ENCODE measurements around the gene OXNAD1.
A peak's percentile ranks its signal among the peaks of the same experiment; 100 is the strongest.

OXNAD1 gene

DNA sequence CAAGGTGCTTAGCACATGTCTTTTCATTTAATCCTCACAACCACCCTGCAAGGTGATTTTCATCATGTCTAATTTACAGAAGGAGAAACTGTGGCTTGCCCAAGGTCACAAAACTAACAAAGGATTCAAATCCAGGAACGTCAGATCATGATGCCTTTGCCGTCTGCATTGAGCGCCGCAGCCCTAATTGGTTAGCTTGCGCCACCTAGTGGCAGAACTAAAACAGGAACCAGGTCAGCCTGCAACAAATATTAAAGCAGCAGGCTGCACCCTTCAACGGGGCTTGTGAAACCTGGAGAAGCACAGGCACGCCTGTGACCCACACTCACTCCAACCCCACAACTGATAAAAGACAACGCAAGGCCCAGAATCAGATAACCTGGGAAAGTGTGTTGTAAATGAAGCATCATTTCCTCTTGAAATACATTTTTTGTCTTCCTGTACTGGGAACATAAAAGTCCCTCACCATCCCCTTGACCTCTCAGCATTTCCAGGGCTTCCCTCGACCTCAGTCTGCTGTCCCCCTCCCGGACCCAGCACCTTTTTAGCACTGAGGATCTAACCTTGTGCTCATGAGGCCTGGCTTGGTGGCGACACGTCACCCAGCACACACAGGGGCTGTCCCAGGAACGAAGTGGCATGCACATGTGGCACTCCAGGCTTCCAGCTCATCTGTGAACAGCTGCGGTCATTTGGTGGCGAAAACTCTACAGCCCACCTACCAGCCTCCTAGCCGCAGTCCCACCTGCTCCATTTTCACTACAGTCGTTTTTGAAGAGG lies 17.5 kb upstream of the OXNAD1 start:
- DNase-seq, result peak; percentile 91 to 95 (median 92)

DNA sequence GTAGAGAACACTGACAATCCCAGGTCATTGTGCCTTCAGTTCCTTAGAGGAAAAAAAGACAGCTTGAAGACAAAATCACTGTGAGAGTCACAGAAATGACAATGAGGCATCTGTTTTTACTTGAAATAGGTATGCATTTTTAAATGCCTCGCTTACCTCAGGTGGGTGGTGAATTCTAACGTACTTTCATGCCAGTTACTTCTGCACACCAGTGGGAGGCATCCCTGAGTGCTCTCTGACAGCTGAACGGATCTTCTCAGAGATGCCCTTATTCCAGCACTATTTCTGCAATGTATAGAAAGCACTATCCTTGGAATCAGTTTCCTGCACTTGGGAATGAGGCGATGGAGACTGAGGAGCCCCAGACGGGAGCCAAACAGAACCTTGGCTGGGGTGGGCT lies 16.5 kb upstream of the OXNAD1 start:
- no peak for DNase-seq

GRCh38 chr3:16249336-16249735 lies 15.7 kb upstream of the OXNAD1 start:
- peak; percentile 26 to 58 (median 38) for DNase-seq

DNA sequence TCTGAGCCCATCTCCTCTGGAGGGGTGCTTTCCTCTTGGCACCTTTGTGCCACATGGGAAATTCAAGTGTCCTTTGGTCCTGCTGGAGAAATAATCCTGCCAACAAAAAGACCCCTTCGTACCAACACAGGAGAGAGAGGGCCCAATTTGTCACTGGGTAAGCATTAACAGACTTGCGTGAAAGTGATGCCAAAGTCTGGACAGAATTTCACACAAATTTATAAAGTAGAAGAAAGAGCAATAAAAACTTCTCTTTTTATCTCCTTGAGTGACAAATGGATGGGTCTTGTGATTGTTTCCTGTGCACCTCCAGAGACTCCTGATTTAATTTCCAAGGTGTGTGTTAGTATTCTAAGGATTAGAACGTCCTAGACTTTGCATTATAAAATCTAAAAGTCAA lies 15.1 kb upstream of the OXNAD1 start:
- no peak for DNase-seq

- DNase-seq, result peak in 2 of 4 experiments; percentile 11 to 44
Measured at GRCh38 chr3:16251316-16252085, 13.5 kb upstream of the OXNAD1 start.

GRCh38 chr3:16252243-16252978 lies 12.6 kb upstream of the OXNAD1 start:
- DNase-seq, result no peak

DNA sequence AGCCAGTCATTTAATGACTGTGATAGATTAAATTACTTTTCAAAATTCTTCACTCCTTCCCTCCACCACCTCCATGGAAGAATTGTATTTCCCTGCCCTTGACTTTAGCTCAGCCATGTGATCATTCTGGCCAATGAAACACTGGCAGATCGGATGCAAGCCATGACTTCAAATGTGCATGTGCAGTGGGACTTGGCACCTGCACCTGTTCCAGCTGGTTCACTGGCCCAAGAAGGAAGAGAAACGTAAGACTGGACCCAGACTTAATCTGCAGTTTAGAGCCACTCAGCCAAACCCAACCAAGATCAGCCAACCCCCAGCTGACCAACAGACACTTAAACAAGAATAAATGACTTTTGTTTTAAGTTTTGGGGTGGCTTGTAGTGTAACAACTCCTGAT lies 12.0 kb upstream of the OXNAD1 start:
- DNase-seq, result no peak

- DNase-seq, result peak; percentile 84 to 95 (median 92)
Measured at GRCh38 chr3:16253601-16254000, 11.4 kb upstream of the OXNAD1 start.

DNA sequence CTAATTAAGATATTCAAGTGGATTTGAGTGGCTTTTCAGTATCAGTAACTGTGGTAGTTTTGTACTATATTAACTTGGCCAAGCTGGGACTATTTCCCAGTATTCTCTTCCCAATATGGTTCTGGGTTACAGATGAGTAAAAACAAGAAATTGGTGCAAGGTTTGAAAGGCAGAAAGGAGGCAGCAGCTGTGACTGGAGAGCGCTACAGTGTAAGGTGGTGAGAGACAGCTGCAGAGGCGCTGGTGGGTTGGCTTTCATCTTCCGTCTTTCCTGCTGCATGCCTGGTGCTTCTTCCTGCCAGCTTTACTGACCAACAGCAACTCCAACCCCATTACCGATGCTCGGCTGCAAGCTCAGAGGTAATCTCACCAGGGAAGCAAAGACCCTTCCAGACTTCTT lies 10.1 kb upstream of the OXNAD1 start:
- DNase-seq, result no peak

- DNase-seq, result no peak
Measured at GRCh38 chr3:16255326-16255725, 9.7 kb upstream of the OXNAD1 start.

- DNase-seq, result no peak
Measured at GRCh38 chr3:16255726-16256125, 9.3 kb upstream of the OXNAD1 start.

- DNase-seq, result peak; percentile 12 to 73 (median 52)
Measured at GRCh38 chr3:16257309-16257708, 7.7 kb upstream of the OXNAD1 start.

DNA sequence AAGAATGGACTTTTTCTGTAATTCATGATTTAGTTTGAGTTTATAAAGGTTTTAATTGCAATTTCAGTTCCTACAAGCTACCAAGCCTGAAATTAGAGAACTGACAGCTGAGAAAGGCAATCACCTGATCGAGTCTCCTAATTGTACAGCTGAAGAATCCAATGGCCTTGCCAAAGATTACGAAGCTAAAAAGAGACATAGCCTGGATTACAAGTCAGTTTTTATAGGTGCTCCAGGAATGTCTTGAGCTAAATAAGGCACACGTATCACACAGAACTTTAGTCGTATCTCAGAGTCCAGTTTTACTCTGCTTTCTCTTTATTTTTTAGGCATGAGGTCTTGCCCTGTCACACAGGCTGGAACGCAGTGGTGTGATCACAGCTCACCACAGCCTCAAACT lies 6.8 kb upstream of the OXNAD1 start:
- no peak for DNase-seq

DNA sequence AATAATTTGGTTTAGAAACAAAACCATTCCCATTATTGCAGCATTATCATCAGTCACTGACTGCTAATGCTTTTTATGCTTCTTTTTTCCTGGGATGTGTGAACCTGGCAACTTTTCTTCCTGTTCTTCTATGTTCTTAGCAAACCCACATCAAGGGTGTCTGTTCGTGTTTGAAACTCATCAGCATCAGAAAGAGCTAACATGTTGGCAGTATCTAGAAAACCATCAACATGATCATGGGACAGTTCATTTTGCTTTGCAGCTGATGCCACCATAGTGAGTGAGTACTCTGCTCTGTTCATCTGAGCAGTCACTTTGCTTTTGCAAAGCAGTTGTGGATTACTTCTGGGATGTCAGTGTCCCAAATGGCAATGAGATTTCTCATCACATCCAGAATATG lies 6.1 kb upstream of the OXNAD1 start:
- DNase-seq, result no peak

GRCh38 chr3:16260046-16260445 lies 5.0 kb upstream of the OXNAD1 start:
- DNase-seq, result peak in 2 of 4 experiments; percentile 31 to 41

- peak; percentile 14 to 49 (median 36) for DNase-seq
Measured at GRCh38 chr3:16262174-16262573, 2.8 kb upstream of the OXNAD1 start.

DNA sequence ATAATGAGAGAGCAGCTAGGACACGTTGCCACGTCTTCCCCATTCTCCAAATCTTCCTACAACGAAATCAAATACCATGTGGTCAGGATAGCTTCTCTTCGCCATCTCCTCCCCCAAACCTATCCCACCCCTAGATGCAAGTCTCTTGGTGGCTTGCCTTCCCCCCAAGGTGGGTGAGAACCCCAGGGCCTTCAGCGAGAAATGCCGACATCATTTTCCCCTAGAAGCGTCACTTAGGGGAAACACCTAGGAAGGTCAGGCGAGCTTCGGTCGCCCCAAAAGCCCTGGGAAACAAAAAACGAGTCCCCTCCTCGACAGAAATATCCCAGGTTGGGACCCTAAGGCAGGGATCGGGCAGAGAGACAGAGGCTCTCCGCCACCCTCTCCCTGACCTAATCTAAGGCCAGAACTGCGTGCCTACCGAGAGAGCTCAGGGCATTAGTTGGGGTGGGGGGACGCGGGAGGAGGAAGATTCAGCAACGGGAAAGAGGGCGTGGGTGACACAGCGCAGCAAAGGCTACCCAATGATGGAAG lies 771 bp upstream of the OXNAD1 start:
- peak in 1 of 4 experiments; percentile 31 for DNase-seq

DNA sequence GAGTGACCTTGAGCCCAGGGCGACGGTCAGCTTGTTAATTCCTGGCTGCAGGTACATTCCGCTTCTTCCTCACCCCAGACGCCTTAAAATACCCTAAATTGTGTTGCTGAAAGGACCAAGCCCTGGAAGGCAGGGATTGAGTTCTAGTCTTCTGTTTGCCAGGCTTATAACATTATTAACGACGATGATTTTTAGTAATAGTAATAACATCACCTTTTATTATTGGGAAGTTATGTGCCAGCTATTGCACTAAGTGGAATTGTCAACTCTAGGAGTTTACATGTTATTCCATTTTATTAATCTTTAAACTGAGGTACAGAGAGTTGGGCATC lies 409 bp downstream of the OXNAD1 start:
- DNase-seq, result no peak

DNA sequence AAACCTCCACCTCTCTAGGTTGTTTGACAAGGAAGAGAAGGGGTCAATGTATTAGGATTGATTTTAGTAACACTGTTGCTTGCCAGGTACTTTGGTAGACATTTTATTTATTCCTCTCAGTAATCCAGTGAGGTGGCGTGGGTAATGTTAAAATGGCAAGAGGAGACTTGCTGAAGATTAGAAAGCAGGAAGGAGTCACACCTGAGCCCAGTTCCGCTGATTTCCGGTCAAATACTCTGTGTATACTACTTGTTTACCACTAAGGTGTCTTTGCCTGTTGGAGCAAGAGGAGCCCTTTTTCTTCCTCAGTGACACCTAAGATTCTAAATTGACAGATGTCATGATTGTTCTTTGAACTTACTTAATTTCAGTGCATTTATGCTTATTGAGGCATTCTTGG lies 1.7 kb downstream of the OXNAD1 start:
- no peak for DNase-seq

- no peak for DNase-seq
Measured at GRCh38 chr3:16270855-16271254, 5.8 kb downstream of the OXNAD1 start.

- no peak for DNase-seq
Measured at GRCh38 chr3:16272588-16272987, 7.6 kb downstream of the OXNAD1 start.

- DNase-seq, result no peak
Measured at GRCh38 chr3:16273867-16274266, 8.9 kb downstream of the OXNAD1 start.

GRCh38 chr3:16277471-16277870 lies 12.5 kb downstream of the OXNAD1 start:
- DNase-seq, result no peak
